ENCODE results near the gene ZNF117.
"Not testable (repeated sequence)": the region's sequence is repeated elsewhere in the genome, so short reads cannot be mapped to it uniquely, and the experiment has no call there.

DNA sequence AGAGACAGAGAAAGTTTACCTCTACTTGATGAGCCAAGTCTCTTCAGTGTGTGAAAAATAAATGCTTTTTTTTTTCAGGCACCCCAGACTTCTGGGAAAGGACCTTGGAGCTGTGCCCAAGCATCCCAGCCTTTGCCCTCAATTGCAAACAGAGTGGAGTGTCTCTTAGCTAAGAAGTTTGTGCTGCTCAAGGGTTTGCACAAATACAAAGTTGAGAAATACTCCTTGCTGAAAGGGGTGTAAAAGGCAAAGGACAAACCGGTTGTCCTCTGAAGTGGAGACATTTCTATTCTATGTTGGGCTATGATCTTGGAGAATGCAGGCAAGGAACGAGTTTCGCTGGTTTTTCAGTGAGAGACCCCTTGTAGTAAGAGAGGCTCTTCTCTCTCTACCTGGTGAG, 30.1 kb upstream of the ZNF117 start:
- TF ChIP-seq, protein P1, sequence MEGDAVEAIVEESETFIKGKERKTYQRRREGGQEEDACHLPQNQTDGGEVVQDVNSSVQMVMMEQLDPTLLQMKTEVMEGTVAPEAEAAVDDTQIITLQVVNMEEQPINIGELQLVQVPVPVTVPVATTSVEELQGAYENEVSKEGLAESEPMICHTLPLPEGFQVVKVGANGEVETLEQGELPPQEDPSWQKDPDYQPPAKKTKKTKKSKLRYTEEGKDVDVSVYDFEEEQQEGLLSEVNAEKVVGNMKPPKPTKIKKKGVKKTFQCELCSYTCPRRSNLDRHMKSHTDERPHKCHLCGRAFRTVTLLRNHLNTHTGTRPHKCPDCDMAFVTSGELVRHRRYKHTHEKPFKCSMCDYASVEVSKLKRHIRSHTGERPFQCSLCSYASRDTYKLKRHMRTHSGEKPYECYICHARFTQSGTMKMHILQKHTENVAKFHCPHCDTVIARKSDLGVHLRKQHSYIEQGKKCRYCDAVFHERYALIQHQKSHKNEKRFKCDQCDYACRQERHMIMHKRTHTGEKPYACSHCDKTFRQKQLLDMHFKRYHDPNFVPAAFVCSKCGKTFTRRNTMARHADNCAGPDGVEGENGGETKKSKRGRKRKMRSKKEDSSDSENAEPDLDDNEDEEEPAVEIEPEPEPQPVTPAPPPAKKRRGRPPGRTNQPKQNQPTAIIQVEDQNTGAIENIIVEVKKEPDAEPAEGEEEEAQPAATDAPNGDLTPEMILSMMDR (IDR thresholded peaks at IDR 0.05): not testable (repeated sequence)
- not testable (repeated sequence) for TF ChIP-seq POLR2A (IDR thresholded peaks at IDR 0.05)

Data from gastroesophageal sphincter (tissue), 3 donors.